SK-N-MC (cell line): ENCODE data around the gene NLGN2.

Source experiments
- EZH2 ChIP-seq: fragments of 200-600 bp; sonication (generic); IDR thresholded peaks from one replicate; pipeline ENCODE4 v1.6.1; 2017; ENCODE audit warnings: antibody characterized with exemption
- FOXP2 ChIP-seq: optimal IDR thresholded peaks from 2 replicates; pipeline ENCODE3; 2011; ENCODE audit warnings: mild to moderate bottlenecking, moderate library complexity; ENCODE audit not compliant: insufficient read depth; ENCODE audit errors: extremely low read length, control extremely low read depth
- POLR2AphosphoS5 ChIP-seq: IDR thresholded peaks from 2 replicates; pipeline ENCODE4 v1.6.1; 2012; ENCODE audit warnings: mild to moderate bottlenecking, low read depth, low read length, borderline replicate concordance

DNA sequence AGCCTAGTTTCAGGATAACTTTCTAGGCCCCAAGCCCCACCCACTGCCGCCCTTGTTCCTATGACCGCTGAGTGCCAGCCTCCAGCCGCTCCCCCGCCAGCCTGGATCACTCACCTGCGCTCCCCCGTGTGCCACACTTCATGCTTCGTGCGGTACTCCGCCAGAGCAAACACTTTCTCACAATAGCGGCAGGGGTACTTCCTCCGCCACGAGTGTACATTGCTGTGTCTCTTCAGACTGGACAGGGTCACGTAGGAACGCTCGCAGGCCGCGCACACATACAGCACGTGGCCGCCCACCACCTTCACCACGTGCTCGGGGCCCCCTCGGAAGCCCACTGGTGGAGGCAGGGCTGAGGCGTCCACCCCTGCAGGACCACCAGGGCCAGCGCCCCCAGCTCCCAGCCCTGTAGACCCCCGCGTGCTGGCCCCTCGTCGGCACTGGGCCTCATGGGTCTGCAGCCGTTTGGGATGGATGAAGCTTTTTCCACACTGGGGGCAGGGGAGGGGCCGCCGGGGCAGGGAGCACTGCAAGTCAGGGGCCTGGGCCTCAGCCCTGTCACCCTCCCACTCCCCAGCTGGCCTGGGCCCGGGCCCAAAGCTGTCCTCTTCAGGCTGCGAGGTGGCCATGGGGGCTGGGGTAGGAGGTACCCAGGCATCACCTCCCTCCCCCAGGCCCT lies 58.1 kb downstream of the NLGN2 start:
- TF ChIP-seq EZH2 (no peak), POLR2AphosphoS5 (no peak), FOXP2 (no peak)
